IMR-90 (cell line): Measurements from ENCODE around the gene OR2AK2. TPM values are rescaled to one million over a fixed set of nuclear protein-coding genes. Genes with fewer than 3 reads are reported as not detected.

Experiments
- ATAC-seq: fragments of 200-7000 bp; cut with Tn5 transposase; 2 replicates; pipeline ENCODE4 v1.9.1; 2020; ENCODE audit warnings: low read depth, mild to moderate bottlenecking, moderate library complexity
- BruUV-seq: library from RNA; stranded (reverse); fragments of 400-500 nt; replicated peaks from 2 replicates; lab custom pipeline; 2021; lab: Mats Ljungman, UMichigan
- CTCF ChIA-PET: fragments of 300-600 bp; formaldehyde crosslinking; extraction: SDS; loops from one replicate; lab custom pipeline; 2021; ENCODE audit warnings: antibody characterized with exemption; lab: Yijun Ruan, JAX
- POLR2A ChIA-PET: fragments of 300-600 bp; sonication (Branson Sonifier 250); formaldehyde crosslinking; loops from one replicate; lab custom pipeline; 2022; ENCODE audit warnings: antibody characterized with exemption; ENCODE audit not compliant: unreplicated experiment; lab: Charles Lee
- DNase-seq: peaks from one replicate; pipeline ENCODE4 v3.0.0; 2013
- H2AFZ ChIP-seq: replicated peaks from 2 replicates; pipeline ENCODE3; 2013; ENCODE audit warnings: low read length, mild to moderate bottlenecking; ENCODE audit not compliant: poor library complexity
- H2AK5ac ChIP-seq: 2 replicates; pipeline ENCODE4 v1.6.1; 2013; ENCODE audit warnings: low read depth, low read length, inconsistent platforms
- H2AK9ac ChIP-seq: replicated peaks from 2 replicates; pipeline ENCODE3; 2013; ENCODE audit warnings: mild to moderate bottlenecking, low read depth, low read length, moderate library complexity; ENCODE audit not compliant: poor library complexity
- H2BK120ac ChIP-seq: 2 replicates; pipeline ENCODE4 v1.6.1; 2013; ENCODE audit warnings: low read depth, low read length, inconsistent platforms
- H2BK15ac ChIP-seq: 3 replicates; pipeline ENCODE4 v1.6.1; 2013; ENCODE audit warnings: low read depth, low read length, inconsistent platforms
- H2BK20ac ChIP-seq: 2 replicates; pipeline ENCODE4 v1.6.1; 2013; ENCODE audit warnings: low read depth, mild to moderate bottlenecking, inconsistent platforms, low read length, moderate library complexity
- H2BK5ac ChIP-seq: 2 replicates; pipeline ENCODE4 v1.6.1; 2013; ENCODE audit warnings: mild to moderate bottlenecking, low read depth, low read length, inconsistent platforms; ENCODE audit not compliant: poor library complexity, severe bottlenecking
- H3K14ac ChIP-seq: replicated peaks from 2 replicates; pipeline ENCODE4 v1.6.1; 2013; ENCODE audit warnings: low read depth, low read length, inconsistent platforms
- H3K18ac ChIP-seq: 2 replicates; pipeline ENCODE4 v1.6.1; 2013; ENCODE audit warnings: low read depth, low read length, control low read depth
- H3K23ac ChIP-seq: 2 replicates; pipeline ENCODE4 v1.6.1; 2013; ENCODE audit warnings: low read depth, low read length, inconsistent platforms
- H3K27ac ChIP-seq: 2 replicates; pipeline ENCODE4 v1.5.1; 2013; ENCODE audit warnings: mild to moderate bottlenecking, control low read depth, low read length; ENCODE audit not compliant: insufficient read depth
- H3K27me3 ChIP-seq: 2 replicates; pipeline ENCODE4 v1.6.1; 2013; ENCODE audit warnings: low read length; ENCODE audit not compliant: control insufficient read depth, insufficient read depth
- H3K36me3 ChIP-seq: 2 replicates; pipeline ENCODE4 v1.6.1; 2013; ENCODE audit warnings: low read length, mixed read lengths; ENCODE audit not compliant: control insufficient read depth, insufficient read depth
- H3K4ac ChIP-seq: 2 replicates; pipeline ENCODE4 v1.6.1; 2013; ENCODE audit warnings: low read depth, low read length, inconsistent platforms
- H3K4me1 ChIP-seq: 2 replicates; pipeline ENCODE4 v1.6.1; 2013; ENCODE audit warnings: low read length, mixed read lengths; ENCODE audit not compliant: control insufficient read depth, insufficient read depth
- H3K4me2 ChIP-seq: 2 replicates; pipeline ENCODE4 v1.6.1; 2013; ENCODE audit warnings: low read depth, mild to moderate bottlenecking, control low read depth, low read length, moderate library complexity
- H3K4me3 ChIP-seq: 2 replicates; pipeline ENCODE4 v1.5.1; 2013; ENCODE audit warnings: low read depth, mild to moderate bottlenecking, control low read depth, low read length, moderate library complexity; ENCODE audit not compliant: insufficient read depth
- H3K56ac ChIP-seq: 2 replicates; pipeline ENCODE4 v1.6.1; 2013; ENCODE audit warnings: low read length, inconsistent platforms; ENCODE audit not compliant: insufficient read depth; ENCODE audit errors: extremely low read depth
- H3K79me1 ChIP-seq, 2 experiments: 2 replicates each; pipeline ENCODE4 v1.6.1; 2013; ENCODE audit warnings: low read length in 2 of 2, inconsistent platforms in 1 of 2, low read depth in 1 of 2
- H3K9ac ChIP-seq: 2 replicates; pipeline ENCODE4 v1.6.1; 2013; ENCODE audit warnings: low read depth, low read length, control low read depth
- H3K9me1 ChIP-seq: 2 replicates; pipeline ENCODE4 v1.6.1; 2013; ENCODE audit warnings: low read length, inconsistent platforms; ENCODE audit not compliant: insufficient read depth
- H3K9me3 ChIP-seq: 2 replicates; pipeline ENCODE4 v1.6.1; 2013; ENCODE audit warnings: low read length; ENCODE audit not compliant: control insufficient read depth, insufficient read depth
- H4K20me1 ChIP-seq: 2 replicates; pipeline ENCODE4 v1.6.1; 2013; ENCODE audit warnings: low read length, inconsistent platforms; ENCODE audit not compliant: insufficient read depth
- H4K5ac ChIP-seq: 2 replicates; pipeline ENCODE4 v1.6.1; 2013; ENCODE audit warnings: mild to moderate bottlenecking, low read depth, low read length, control low read depth
- H4K8ac ChIP-seq, 2 experiments: 2 replicates each; pipeline ENCODE4 v1.6.1; 2013; ENCODE audit warnings: low read depth in 2 of 2, low read length in 2 of 2, control low read depth in 1 of 2, inconsistent platforms in 1 of 2
- H4K91ac ChIP-seq: 2 replicates; pipeline ENCODE4 v1.6.1; 2013; ENCODE audit warnings: low read depth, low read length, inconsistent platforms; ENCODE audit not compliant: insufficient read depth
- BHLHE40 ChIP-seq: fragments of 150-350 bp; IDR thresholded peaks from 2 replicates; pipeline ENCODE4 v1.6.1; 2016; ENCODE audit warnings: mild to moderate bottlenecking, low read depth, low read length
- CEBPB ChIP-seq: IDR thresholded peaks from 2 replicates; pipeline ENCODE4 v1.6.1; 2012; ENCODE audit warnings: low read depth, low read length, improper control_type of control experiment
- CHD1 ChIP-seq: IDR thresholded peaks from 2 replicates; pipeline ENCODE4 v1.6.1; 2012; ENCODE audit warnings: low read depth, low read length, improper control_type of control experiment
- CTCF ChIP-seq: conservative IDR thresholded peaks from 2 replicates; pipeline ENCODE4 v1.5.1; 2012; ENCODE audit warnings: mild to moderate bottlenecking, low read depth, low read length, improper control_type of control experiment
- ELK1 ChIP-seq: fragments of 150-350 bp; IDR thresholded peaks from 2 replicates; pipeline ENCODE4 v1.6.1; 2016; ENCODE audit warnings: low read depth, mild to moderate bottlenecking, low read length, moderate library complexity, borderline replicate concordance
- FOS ChIP-seq: fragments of 150-350 bp; IDR thresholded peaks from 2 replicates; pipeline ENCODE4 v1.6.1; 2016; ENCODE audit warnings: low read depth, low read length
- MAFK ChIP-seq: IDR thresholded peaks from 2 replicates; pipeline ENCODE4 v1.6.1; 2012; ENCODE audit warnings: low read depth, low read length, improper control_type of control experiment
- MAZ ChIP-seq: IDR thresholded peaks from 2 replicates; pipeline ENCODE4 v1.6.1; 2012; ENCODE audit warnings: low read depth, mild to moderate bottlenecking, low read length, improper control_type of control experiment, moderate library complexity, borderline replicate concordance
- MXI1 ChIP-seq: IDR thresholded peaks from 2 replicates; pipeline ENCODE4 v1.6.1; 2012; ENCODE audit warnings: low read depth, mild to moderate bottlenecking, low read length, moderate library complexity, borderline replicate concordance
- NFE2L2 ChIP-seq: fragments of 150-350 bp; IDR thresholded peaks from 2 replicates; pipeline ENCODE4 v1.6.1; 2016; ENCODE audit warnings: low read depth, mild to moderate bottlenecking, low read length
- POLR2A ChIP-seq: IDR thresholded peaks from 2 replicates; pipeline ENCODE4 v1.6.1; 2012; ENCODE audit warnings: mild to moderate bottlenecking, low read depth, low read length
- RAD21 ChIP-seq: IDR thresholded peaks from 2 replicates; pipeline ENCODE4 v1.6.1; 2012; ENCODE audit warnings: low read length, improper control_type of control experiment
- RCOR1 ChIP-seq: IDR thresholded peaks from 2 replicates; pipeline ENCODE4 v1.6.1; 2012; ENCODE audit warnings: mild to moderate bottlenecking, low read length, improper control_type of control experiment; ENCODE audit not compliant: insufficient replicate concordance
- RFX5 ChIP-seq: IDR thresholded peaks from 2 replicates; pipeline ENCODE4 v1.8.0; 2012; ENCODE audit warnings: low read depth, mild to moderate bottlenecking, low read length, moderate library complexity
- SMC3 ChIP-seq: fragments of 150-350 bp; IDR thresholded peaks from 2 replicates; pipeline ENCODE4 v1.6.1; 2016; ENCODE audit warnings: low read depth, mild to moderate bottlenecking, antibody characterized with exemption, low read length, moderate library complexity
- USF2 ChIP-seq: fragments of 150-350 bp; IDR thresholded peaks from 2 replicates; pipeline ENCODE4 v1.6.1; 2017; ENCODE audit warnings: mild to moderate bottlenecking, antibody characterized with exemption, low read length, low read depth
- WGBS, 2 experiments: methylation state at CpG; one replicate each; pipeline versions ENCODE4 v1.1.5 to v1.1.7; 2013; ENCODE audit warnings: missing lambda C conversion rate in 2 of 2; ENCODE audit not compliant: insufficient read length in 1 of 2; ENCODE audit errors: extremely low coverage in 2 of 2; 5-methylcytosine and 5-hydroxymethylcytosine counted together
- dilution Hi-C: fragments of 300-500 bp; cut with HindIII; formaldehyde crosslinking; loops from one replicate; pipeline ENCODE4 v1.14.3; 2018; ENCODE audit warnings: low sequenced_read_pairs; ENCODE audit not compliant: unreplicated experiment
- in situ Hi-C: fragments of 300-500 bp; cut with MboI; formaldehyde crosslinking; loops from 3 replicates; pipeline ENCODE4 v1.14.3; 2019; ENCODE audit warnings: low sequenced_read_pairs, inconsistent platforms, mixed read lengths
- intact Hi-C: fragments of 100-400 bp; cut with micrococcal nuclease; formaldehyde crosslinking; loops from 2 replicates; pipeline ENCODE4 v1.10.0; 2022
- polyA plus RNA-seq, 3 experiments: library from polyadenylated mRNA; depleted of rRNA; stranded (reverse); fragments of >200 nt; gene quantifications; 2 replicates each; pipeline ENCODE4 v1.2.3, GENCODE V29; 2012; ENCODE audit warnings: low replicate concordance in 1 of 3
- total RNA-seq: library from RNA; depleted of rRNA; stranded (reverse); fragments of >200 nt; gene quantifications from 2 replicates; pipeline ENCODE4 v1.2.3, GENCODE V29; 2012

OR2AK2 gene
- total and polyA plus RNA-seq, 2 of the 4 experiments (the other 2 are of a cell fraction): not detected

- Histone ChIP-seq H2AK9ac (no peak overlapping the region), H3K4me1 (no peaks in the 10 kb centered on the region), H2AFZ (no peak overlapping the region), H2AK5ac (no peak overlapping the region), H4K20me1 (no peaks in the 10 kb centered on the region), H3K4me3 (no peak overlapping the region), H3K18ac (no peak overlapping the region), H3K36me3 (no peaks in the 10 kb centered on the region), H4K8ac (no peak overlapping the region), H2BK120ac (no peak overlapping the region), H3K14ac (no peak overlapping the region), H3K79me1 (no peaks in the 10 kb centered on the region), H3K9me1 (no peaks in the 10 kb centered on the region), H3K4me2 (no peak overlapping the region), H3K9me3 (peaks cover 15% of the 10 kb centered on the region; the same call in 1 of the 2 replicates), H3K9ac (no peak overlapping the region), H3K27me3 (no peaks in the 10 kb centered on the region), H4K91ac (no peak overlapping the region), H3K27ac (no peak overlapping the region), H2BK20ac (no peak overlapping the region), H3K4ac (no peak overlapping the region), H3K23ac (no peak overlapping the region), H2BK15ac (no peak overlapping the region), H3K56ac (no peak overlapping the region), H2BK5ac (no peak overlapping the region), H4K5ac (no peak overlapping the region)
- TF ChIP-seq MAZ: no peak
- no peak for TF ChIP-seq RCOR1
- TF ChIP-seq USF2: no peak
- no peak for TF ChIP-seq RAD21
- no peak for TF ChIP-seq NFE2L2
- no peak for TF ChIP-seq POLR2A
- TF ChIP-seq RFX5: no peak
- TF ChIP-seq SMC3: no peak
- TF ChIP-seq ELK1: no peak
- no peak for TF ChIP-seq MXI1
- no peak for TF ChIP-seq FOS
- no peak for TF ChIP-seq CTCF
- TF ChIP-seq CEBPB: no peak
- no peak for TF ChIP-seq CHD1
- TF ChIP-seq MAFK: no peak
- no peak for TF ChIP-seq BHLHE40
- ATAC-seq (no peak), DNase-seq (no peak)
- intact Hi-C loops (no loop called here), in situ Hi-C loops (no loop called here), dilution Hi-C loops (no loop called here)
- ChIA-PET CTCF (no interaction called here), POLR2A (no interaction called here)
- no TSS peak for BruUV-seq
- no CpG with 5 or more reads among the region's 8 CpGs for WGBS, 2 experiments
Observed at GRCh38 chr1:247933989-247934388, 31.0 kb upstream of the OR2AK2 start.
